Body of pancreas (tissue), 4 donors: ENCODE results near the gene RPRD1A. TPM values are rescaled to one million over a fixed set of nuclear protein-coding genes. Genes with fewer than 3 reads are reported as not detected.

Source experiments
- ATAC-seq: fragments of 150-250 bp; one replicate; pipeline ENCODE4 v1.9.1; 2016
- DNase-seq, 4 donors: peaks; one replicate each; pipeline ENCODE4 v3.0.0-alpha.2; 2019
- H3K27ac ChIP-seq, 4 donors: fragments of 200-600 bp; sonication (generic); 1 replicate in 3 of 4; 2 replicates in 1 of 4; pipeline versions ENCODE4 v1.5.1 to v1.6.1; 2016 to 2019; ENCODE audit warnings: mild to moderate bottlenecking in 1 of 4, mixed read lengths in 1 of 4, moderate library complexity in 1 of 4
- H3K27me3 ChIP-seq, 2 donors: fragments of 200-600 bp; sonication (generic); one replicate each; pipeline ENCODE4 v1.6.0; 2016; ENCODE audit warnings: mild to moderate bottlenecking in 1 of 2
- H3K36me3 ChIP-seq, 2 donors: fragments of 200-600 bp; sonication (generic); replicated peaks in 1 of 2; 2 replicates each; pipeline ENCODE4 v1.5.1; 2016; ENCODE audit warnings: low read depth in 2 of 2; ENCODE audit not compliant: insufficient read depth in 1 of 2
- H3K4me1 ChIP-seq: fragments of 200-600 bp; sonication (generic); one replicate; pipeline ENCODE4 v1.6.0; 2016
- H3K4me3 ChIP-seq, 2 donors: fragments of 200-600 bp; sonication (generic); 1 replicate in 1 of 2; 2 replicates in 1 of 2; pipeline ENCODE4 v1.5.1; 2016 to 2019
- H3K9me3 ChIP-seq, 3 donors: fragments of 200-600 bp; sonication (generic); 1 replicate in 2 of 3; 2 replicates in 1 of 3; pipeline ENCODE4 v1.5.1; 2016
- CTCF ChIP-seq, 7 experiments: fragments of 450-650 bp in 4 of 7; fragments of 200-600 bp in 3 of 7; sonication (generic) in 3 of 7; IDR thresholded peaks; one replicate each; pipeline ENCODE4 v1.5.1; 2016 to 2019; ENCODE audit warnings: antibody characterized with exemption in 7 of 7
- POLR2A ChIP-seq, 3 donors: fragments of 450-650 bp; IDR thresholded peaks; one replicate each; pipeline ENCODE4 v1.6.1; 2016; ENCODE audit warnings: antibody characterized with exemption in 3 of 3, mild to moderate bottlenecking in 2 of 3
- WGBS, 2 donors: methylation state at CpG; one replicate each; pipeline ENCODE4 v1.1.5; 2017; 5-methylcytosine and 5-hydroxymethylcytosine counted together
- intact Hi-C: fragments of 100-400 bp; cut with DNase I; formaldehyde crosslinking; loops from one replicate; pipeline ENCODE4 v1.15.1; 2023
- total RNA-seq, 2 donors: library from RNA; depleted of rRNA; stranded (reverse); fragments of >200 nt; gene quantifications; one replicate each; pipeline ENCODE4 v1.1.0, GENCODE V29; 2016

Gene RPRD1A
- total RNA-seq, 2 donors from 2014 or later: 36.3 to 66.6 TPM

GRCh38 chr18:36043153-36043552 is 24.2 kb downstream of the RPRD1A start:
- H3K27me3 ChIP-seq: no peaks in the 10 kb centered on the region
- H3K9me3 ChIP-seq: peaks cover 0 to 2% (median 0%) of the 10 kb centered on the region in 3 donors
- TF ChIP-seq POLR2A (IDR thresholded peaks at IDR 0.05) (no peak), CTCF (IDR thresholded peaks at IDR 0.05) (no peak)
- intact Hi-C loops: no loop called here
- no peak overlapping the region for H3K27ac ChIP-seq
- WGBS, 2 donors: 73 to 76% methylated on average over 1 of the region's 1 CpG
- ATAC-seq (no peak), DNase-seq (no peak)
- H3K4me1 ChIP-seq: peaks cover 12% of the 10 kb centered on the region
- no peaks in the 10 kb centered on the region for H3K36me3 ChIP-seq
- H3K4me3 ChIP-seq: no peak overlapping the region

DNA sequence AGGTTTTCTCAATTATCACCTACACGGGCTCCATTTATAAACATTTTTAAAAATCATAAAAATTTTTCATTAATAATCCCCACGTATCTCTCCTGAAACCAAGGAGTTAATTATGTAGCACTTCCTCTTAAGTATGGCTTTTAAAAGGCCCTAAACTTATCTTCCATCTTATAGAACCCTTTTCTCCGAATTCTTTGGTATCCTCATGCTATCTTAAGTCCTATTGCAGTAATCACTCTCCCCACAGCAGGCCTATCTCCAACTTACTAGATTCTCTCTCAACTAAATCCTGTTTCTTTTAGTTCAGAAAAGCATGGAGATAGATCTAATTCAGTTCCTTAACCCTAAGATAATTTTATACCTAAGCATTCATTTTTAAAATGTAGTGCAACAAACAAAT is 26.2 kb downstream of the RPRD1A start:
- no peak for ATAC-seq
- peaks cover 0 to 7% (median 0%) of the 10 kb centered on the region in 3 donors for H3K9me3 ChIP-seq
- no peak overlapping the region for H3K4me3 ChIP-seq
- intact Hi-C loops: no loop called here
- DNase-seq: no peak
- H3K27me3 ChIP-seq: no peaks in the 10 kb centered on the region
- H3K4me1 ChIP-seq: peaks cover 12% of the 10 kb centered on the region
- TF ChIP-seq CTCF (IDR thresholded peaks at IDR 0.05) (no peak), POLR2A (IDR thresholded peaks at IDR 0.05) (no peak)
- 79 to 82% methylated on average over 3 of the region's 3 CpGs for WGBS, 2 donors
- no peaks in the 10 kb centered on the region for H3K36me3 ChIP-seq
- H3K27ac ChIP-seq: no peak overlapping the region

- Histone ChIP-seq H3K9me3 (peaks cover 0 to 7% (median 0%) of the 10 kb centered on the region in 3 donors), H3K27me3 (no peaks in the 10 kb centered on the region), H3K4me1 (peaks cover 4% of the 10 kb centered on the region), H3K36me3 (no peaks in the 10 kb centered on the region), H3K27ac (no peak overlapping the region), H3K4me3 (no peak overlapping the region)
- TF ChIP-seq CTCF (IDR thresholded peaks at IDR 0.05) (no peak), POLR2A (IDR thresholded peaks at IDR 0.05) (no peak)
- 94% methylated on average over 4 to 5 of the region's 5 CpGs for WGBS, 2 donors
- ATAC-seq (no peak), DNase-seq (no peak)
- intact Hi-C loops: no loop called here
Measured at GRCh38 chr18:36038102-36038663, 29.2 kb downstream of the RPRD1A start.

DNA sequence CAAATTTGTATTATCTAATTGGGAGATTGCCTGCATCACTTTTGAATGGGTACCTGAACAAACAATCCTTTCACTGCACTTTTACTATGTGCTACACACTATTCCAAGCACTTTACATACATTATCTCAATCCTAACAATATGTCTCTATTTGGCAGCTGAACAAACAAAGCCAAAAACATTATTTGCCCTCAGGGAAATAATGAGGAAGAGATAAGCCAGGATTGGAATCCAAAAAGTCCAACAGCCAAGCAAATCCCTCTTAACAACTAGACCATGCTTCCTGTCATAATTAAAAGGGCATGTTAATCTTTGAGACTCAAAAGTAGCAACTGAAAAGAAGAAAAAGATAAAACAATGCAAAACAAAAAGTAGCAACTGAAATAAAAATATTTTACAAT is 32.1 kb downstream of the RPRD1A start:
- intact Hi-C loops: no loop called here
- no peak overlapping the region for H3K27ac ChIP-seq
- DNase-seq (no peak), ATAC-seq (no peak)
- TF ChIP-seq CTCF (IDR thresholded peaks at IDR 0.05): no peak
- no peak for TF ChIP-seq POLR2A (IDR thresholded peaks at IDR 0.05)
- H3K27me3 ChIP-seq: no peaks in the 10 kb centered on the region
- H3K36me3 ChIP-seq: no peaks in the 10 kb centered on the region
- peaks cover 7% of the 10 kb centered on the region for H3K4me1 ChIP-seq
- H3K4me3 ChIP-seq: no peak overlapping the region
- peaks cover 0 to 7% (median 0%) of the 10 kb centered on the region in 3 donors for H3K9me3 ChIP-seq

- ATAC-seq: no peak
- no peaks in the 10 kb centered on the region for H3K27me3 ChIP-seq
- H3K4me3 ChIP-seq: no peak overlapping the region
- H3K4me1 ChIP-seq: peaks cover 15% of the 10 kb centered on the region
- no peak overlapping the region for H3K27ac ChIP-seq
- WGBS, 2 donors: 92 to 96% methylated on average over 1 of the region's 1 CpG
- DNase-seq: no peak
- H3K9me3 ChIP-seq: peaks cover 0 to 7% (median 0%) of the 10 kb centered on the region in 3 donors
- TF ChIP-seq CTCF (IDR thresholded peaks at IDR 0.05) (no peak), POLR2A (IDR thresholded peaks at IDR 0.05) (no peak)
- H3K36me3 ChIP-seq: no peaks in the 10 kb centered on the region
- intact Hi-C loops: no loop called here
Measured at GRCh38 chr18:36034299-36034895, 33.0 kb downstream of the RPRD1A start.
